Kidney epithelial cell (primary cell): Measurements from ENCODE around the gene C19orf53. TPM values are rescaled to one million over a fixed set of nuclear protein-coding genes. Genes with fewer than 3 reads are reported as not detected.

Source experiments
- DNase-seq: peaks from one replicate; pipeline ENCODE4 v3.0.0-alpha.2; 2010; ENCODE audit warnings: low read depth
- H3K27me3 ChIP-seq: 2 replicates; pipeline ENCODE4 v1.6.0; 2011; ENCODE audit warnings: low read length; ENCODE audit not compliant: control insufficient read depth, insufficient read depth
- H3K36me3 ChIP-seq: 2 replicates; pipeline ENCODE4 v1.5.1; 2011; ENCODE audit warnings: low read length; ENCODE audit not compliant: control insufficient read depth, insufficient read depth
- H3K4me3 ChIP-seq: 2 replicates; pipeline ENCODE4 v1.5.1; 2011; ENCODE audit warnings: low read depth, mild to moderate bottlenecking, control low read depth, low read length
- total RNA-seq: library from RNA; depleted of rRNA; stranded (reverse); fragments of >200 nt; gene quantifications from 2 replicates; pipeline ENCODE4 v1.2.3, GENCODE V29; 2015
- TF ChIP-seq, protein P1 (sequence below): IDR thresholded peaks from 2 replicates; pipeline ENCODE4 v1.5.1; 2011; ENCODE audit warnings: mild to moderate bottlenecking, moderate library complexity, low read length, control low read depth, inconsistent platforms; ENCODE audit not compliant: insufficient read depth, poor library complexity, severe bottlenecking

Gene C19orf53
- total RNA-seq, 1 donor from 2014 or later = 203 TPM

DNA sequence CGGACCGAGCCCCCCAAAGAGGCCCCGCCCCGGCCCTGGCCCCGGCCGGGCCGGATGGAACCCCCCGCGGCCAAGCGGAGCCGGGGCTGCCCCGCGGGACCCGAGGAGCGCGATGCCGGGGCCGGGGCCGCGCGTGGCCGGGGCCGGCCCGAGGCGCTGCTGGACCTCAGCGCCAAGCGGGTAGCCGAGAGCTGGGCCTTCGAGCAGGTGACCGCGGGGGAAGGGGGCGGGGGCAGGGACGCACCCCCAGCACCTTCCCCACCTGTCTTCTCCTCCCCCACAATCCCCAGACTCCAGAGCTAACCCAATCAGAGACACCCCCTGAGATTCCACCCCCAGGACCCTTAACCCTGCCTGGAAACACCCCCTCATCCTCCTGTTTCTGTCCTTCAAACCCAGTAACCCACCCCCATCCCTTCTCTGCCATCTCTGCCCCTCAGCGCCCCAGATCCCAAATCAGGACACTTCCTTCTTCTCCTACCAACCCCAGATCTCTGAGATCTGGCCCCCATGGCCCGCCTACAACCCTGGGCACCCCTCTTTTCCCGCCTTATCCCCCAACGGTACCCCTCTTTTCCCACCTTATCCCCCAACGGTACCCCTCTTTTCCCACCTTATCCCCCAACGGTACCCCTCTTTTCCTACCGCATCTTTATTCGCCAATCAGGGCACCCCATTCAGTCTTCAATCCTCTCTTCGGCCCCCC, 21.5 kb downstream of the C19orf53 start:
- Histone ChIP-seq H3K27me3 (no peaks in the 10 kb centered on the region), H3K36me3 (no peaks in the 10 kb centered on the region), H3K4me3 (peak overlapping the region; percentile 83)
- TF ChIP-seq, protein P1, sequence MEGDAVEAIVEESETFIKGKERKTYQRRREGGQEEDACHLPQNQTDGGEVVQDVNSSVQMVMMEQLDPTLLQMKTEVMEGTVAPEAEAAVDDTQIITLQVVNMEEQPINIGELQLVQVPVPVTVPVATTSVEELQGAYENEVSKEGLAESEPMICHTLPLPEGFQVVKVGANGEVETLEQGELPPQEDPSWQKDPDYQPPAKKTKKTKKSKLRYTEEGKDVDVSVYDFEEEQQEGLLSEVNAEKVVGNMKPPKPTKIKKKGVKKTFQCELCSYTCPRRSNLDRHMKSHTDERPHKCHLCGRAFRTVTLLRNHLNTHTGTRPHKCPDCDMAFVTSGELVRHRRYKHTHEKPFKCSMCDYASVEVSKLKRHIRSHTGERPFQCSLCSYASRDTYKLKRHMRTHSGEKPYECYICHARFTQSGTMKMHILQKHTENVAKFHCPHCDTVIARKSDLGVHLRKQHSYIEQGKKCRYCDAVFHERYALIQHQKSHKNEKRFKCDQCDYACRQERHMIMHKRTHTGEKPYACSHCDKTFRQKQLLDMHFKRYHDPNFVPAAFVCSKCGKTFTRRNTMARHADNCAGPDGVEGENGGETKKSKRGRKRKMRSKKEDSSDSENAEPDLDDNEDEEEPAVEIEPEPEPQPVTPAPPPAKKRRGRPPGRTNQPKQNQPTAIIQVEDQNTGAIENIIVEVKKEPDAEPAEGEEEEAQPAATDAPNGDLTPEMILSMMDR = no peak
- DNase-seq = no peak

GRCh38 chr19:13796301-13797057, 22.2 kb downstream of the C19orf53 start:
- Histone ChIP-seq H3K36me3 (no peaks in the 10 kb centered on the region), H3K27me3 (no peaks in the 10 kb centered on the region), H3K4me3 (peak overlapping the region; percentile 83)
- TF ChIP-seq, protein P1 = peak; percentile 56
- peak; percentile 89 for DNase-seq

- H3K27me3 ChIP-seq = no peaks in the 10 kb centered on the region
- no peaks in the 10 kb centered on the region for H3K36me3 ChIP-seq
- H3K4me3 ChIP-seq = peak overlapping the region; percentile 21
- TF ChIP-seq, protein P1 = no peak
- no peak for DNase-seq
These were observed 22.8 kb downstream of the C19orf53 start for GRCh38 chr19:13797058-13797440.

- H3K27me3 ChIP-seq = no peaks in the 10 kb centered on the region
- H3K4me3 ChIP-seq = no peak overlapping the region
- no peak for DNase-seq
- TF ChIP-seq, protein P1 = no peak
- H3K36me3 ChIP-seq = no peaks in the 10 kb centered on the region
These were observed 23.6 kb downstream of the C19orf53 start for GRCh38 chr19:13797870-13798269.

- Histone ChIP-seq H3K27me3 (no peaks in the 10 kb centered on the region), H3K4me3 (no peak overlapping the region), H3K36me3 (no peaks in the 10 kb centered on the region)
- TF ChIP-seq, protein P1 = no peak
- no peak for DNase-seq
These were observed 25.4 kb downstream of the C19orf53 start for GRCh38 chr19:13799669-13800068.
